Right ventricle myocardium superior (tissue), 1 donor: Measurements from ENCODE around the gene CHST11. TPM values are rescaled to one million over a fixed set of nuclear protein-coding genes. Genes with fewer than 3 reads are reported as not detected.

Experiments used
- ATAC-seq: fragments of 200-7000 bp; cut with Tn5 transposase; one replicate; pipeline ENCODE4 v1.9.1; 2020; ENCODE audit warnings: mild to moderate bottlenecking; ENCODE audit not compliant: poor library complexity
- DNase-seq: peaks from one replicate; pipeline ENCODE4 v3.0.0-alpha.2; 2020
- intact Hi-C: fragments of 100-400 bp; cut with DNase I; formaldehyde crosslinking; loops from one replicate; pipeline ENCODE4 v1.11.2; 2022
- total RNA-seq: library from RNA; stranded (reverse); fragmentation: NEBNext Ultra II Directional; extraction: Animal tissue kit (Norgen Biotek cat#: 25700); gene quantifications from one replicate; pipeline ENCODE4 v1.2.1, GENCODE V29; 2021
- donor health status: DM: no; HTN: yes; CAD: no; lungs with severe emphysema.

CHST11 gene
- total RNA-seq, 1 donor from 2014 or later, result 3.0 TPM

DNA sequence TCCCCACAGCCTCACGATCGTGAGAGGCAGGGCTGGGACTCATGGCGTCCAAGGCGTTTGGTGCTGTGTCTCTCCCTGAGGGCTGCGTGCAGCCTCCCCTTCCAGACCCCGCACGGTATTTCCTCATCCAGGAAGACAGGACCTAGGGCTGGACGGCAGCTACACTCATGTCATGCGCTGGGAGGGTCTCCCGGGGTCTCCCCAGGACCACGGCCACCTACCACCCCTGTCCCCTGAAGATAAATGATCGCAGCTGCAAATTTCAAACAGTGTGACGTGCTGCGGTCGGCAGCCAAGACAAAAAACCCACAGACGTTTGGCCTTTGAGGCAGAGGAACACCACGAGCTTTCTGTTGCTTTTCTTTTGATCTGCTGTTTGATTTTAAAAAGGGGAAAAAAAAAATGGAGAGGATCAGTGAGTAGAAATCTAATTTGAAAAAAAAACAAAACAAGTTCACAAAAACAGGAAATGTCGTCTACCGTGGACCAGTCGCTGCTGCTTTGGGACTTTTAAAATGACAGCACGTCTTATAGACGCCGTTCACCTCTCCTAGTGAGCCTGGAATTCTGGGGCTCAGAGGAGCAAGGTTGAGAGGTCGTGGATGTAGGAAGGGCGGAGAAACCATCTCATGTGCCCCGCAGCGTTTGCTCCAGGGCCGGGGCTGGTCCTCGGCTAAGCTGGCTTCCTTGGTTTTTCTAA is 263.7 kb downstream of the CHST11 start:
- intact Hi-C loops, result no loop called here
- ATAC-seq, result peak; percentile 48
- DNase-seq, result no peak

- intact Hi-C loops, result no loop called here
- ATAC-seq, result no peak
- DNase-seq, result no peak
These were observed 264.3 kb downstream of the CHST11 start for GRCh38 chr12:104721039-104721405.

DNA sequence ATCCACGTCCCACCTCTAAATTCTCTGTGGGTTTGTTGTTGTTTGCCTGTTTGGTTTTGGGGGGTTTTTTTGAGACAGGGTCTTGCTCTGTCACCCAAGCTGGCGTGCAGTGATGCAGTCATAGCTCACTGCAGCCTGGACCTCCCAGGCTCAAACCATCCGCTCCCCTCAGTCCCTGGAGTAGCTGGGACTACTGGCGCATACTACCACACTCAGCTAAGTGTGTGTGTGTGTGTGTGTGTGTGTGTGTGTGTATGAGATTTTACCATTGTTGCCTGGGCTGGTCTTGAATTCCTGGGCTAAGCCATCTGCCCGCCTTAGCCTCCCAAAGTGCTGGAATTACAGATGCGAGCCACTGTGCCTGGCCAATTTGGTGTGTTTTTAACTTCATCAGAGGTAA is 265.2 kb downstream of the CHST11 start:
- intact Hi-C loops, result no loop called here
- no peak for DNase-seq
- no peak for ATAC-seq

DNA sequence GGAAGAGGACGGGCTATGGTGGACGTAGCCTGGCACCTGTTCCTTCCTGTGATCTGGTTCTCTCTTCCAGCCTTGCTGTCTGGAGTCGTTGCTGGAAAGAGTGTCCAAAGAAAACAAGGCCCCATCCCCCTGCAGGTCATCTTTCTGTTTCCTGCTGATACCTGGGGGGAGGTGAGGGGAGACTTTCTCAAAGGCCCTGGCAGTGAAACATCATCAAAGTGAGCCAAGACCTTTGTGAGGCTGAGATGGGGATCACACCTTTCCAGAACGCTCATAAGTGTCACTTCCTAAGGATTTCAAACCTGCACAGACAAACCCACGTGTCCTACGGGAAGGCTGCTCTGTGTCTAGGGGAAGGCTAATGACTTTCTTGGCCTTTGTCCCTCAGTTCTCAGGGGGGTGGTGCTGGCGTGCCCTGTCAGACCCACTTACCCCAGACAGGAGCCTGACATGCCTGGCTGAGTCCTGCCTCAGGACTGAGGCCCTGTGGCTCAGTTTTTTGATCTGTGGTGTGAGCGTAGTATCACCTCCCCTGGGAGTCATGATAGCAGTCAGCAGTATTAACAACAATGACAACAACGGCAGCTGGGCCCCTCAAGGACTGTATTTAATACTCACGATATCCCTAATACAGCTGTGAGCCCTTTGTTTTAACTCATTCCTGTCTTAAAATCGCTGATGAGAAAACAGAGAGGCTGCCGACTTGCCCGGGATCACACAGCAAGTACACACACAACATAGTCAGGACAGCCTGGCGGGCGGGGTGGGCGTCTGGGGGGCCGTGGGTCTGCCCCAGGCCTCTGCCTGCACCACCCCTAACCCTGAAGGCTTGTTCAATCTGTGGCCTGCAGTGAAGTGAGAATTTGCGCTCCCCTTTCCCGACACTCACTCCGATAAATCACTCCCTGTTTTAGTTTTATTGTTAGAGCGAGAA is 266.1 kb downstream of the CHST11 start:
- DNase-seq, result no peak
- intact Hi-C loops, result no loop called here
- ATAC-seq, result no peak

GRCh38 chr12:104723895-104724294 is 267.1 kb downstream of the CHST11 start:
- no peak for DNase-seq
- ATAC-seq, result no peak
- intact Hi-C loops, result no loop called here

- intact Hi-C loops, result no loop called here
- DNase-seq (no peak), ATAC-seq (no peak)
These were observed 268.3 kb downstream of the CHST11 start for GRCh38 chr12:104724992-104725585.

DNA sequence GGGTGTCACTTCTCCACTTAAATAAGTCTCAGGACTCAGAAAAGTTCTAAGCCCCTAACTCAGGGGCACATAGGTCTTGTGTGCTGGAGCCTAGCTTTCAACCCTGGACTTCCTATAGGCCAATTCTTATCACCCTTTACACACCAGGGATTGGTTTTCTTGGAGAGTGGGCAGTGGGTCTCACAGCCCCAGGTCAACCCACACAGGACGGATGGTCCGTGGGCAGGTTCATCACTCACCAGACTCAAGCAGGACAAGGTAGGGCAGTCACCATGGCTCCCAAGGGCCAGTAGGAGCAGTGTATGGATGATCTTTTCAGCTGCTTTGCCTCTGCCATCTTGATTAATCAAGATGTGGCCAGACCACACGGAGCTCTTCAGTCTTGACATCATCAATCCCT is 268.9 kb downstream of the CHST11 start:
- intact Hi-C loops, result no loop called here
- no peak for DNase-seq
- no peak for ATAC-seq

DNA sequence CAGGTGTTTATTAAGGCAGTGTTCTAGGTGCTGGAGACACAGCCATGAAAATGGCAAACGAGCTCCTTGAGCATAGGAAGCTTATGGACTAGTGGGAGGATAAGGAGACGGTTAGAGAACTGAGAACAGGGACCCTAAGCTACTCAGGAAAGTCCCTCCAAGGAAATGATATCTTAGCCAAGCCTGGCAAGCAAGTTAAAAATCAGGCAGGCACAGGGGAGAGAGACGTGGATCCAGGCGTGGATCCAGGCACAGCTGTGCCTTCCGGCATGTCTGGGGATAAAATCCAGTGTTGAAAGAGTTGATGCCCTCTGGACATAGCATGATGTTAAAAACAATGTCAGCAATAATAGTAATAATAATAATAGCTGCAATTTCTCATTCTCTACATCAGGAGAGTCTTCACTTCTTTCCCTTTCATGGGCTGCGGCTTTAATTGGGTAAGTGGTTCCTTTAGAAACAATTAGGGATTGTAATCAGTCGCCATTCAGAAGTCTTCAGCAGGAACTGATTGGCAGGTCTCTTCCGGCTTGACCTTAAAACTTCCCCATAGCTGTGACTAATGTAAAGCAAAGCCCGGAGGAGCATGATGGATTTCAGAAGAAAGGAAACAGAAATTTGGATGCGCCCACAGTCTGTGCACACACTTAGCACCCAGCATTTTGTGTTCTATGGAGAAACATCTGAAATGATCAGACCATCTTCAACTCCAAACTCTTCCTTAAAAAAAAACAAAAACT is 271.1 kb downstream of the CHST11 start:
- intact Hi-C loops, result no loop called here
- DNase-seq (no peak), ATAC-seq (no peak)

- intact Hi-C loops, result no loop called here
- ATAC-seq, result no peak
These were observed 272.3 kb downstream of the CHST11 start for GRCh38 chr12:104729091-104729490.

GRCh38 chr12:104729610-104730446 is 273.1 kb downstream of the CHST11 start:
- intact Hi-C loops, result no loop called here
- ATAC-seq (no peak), DNase-seq (no peak)

More at GRCh38 chr12:104729091-104729490, 272.3 kb downstream of the CHST11 start:
- no peak for DNase-seq

GRCh38 chr12:104730763-104731162 is 274.0 kb downstream of the CHST11 start:
- DNase-seq, result no peak
- intact Hi-C loops, result no loop called here
- ATAC-seq, result no peak

- intact Hi-C loops, result no loop called here
- ATAC-seq (peak; percentile 46), DNase-seq (no peak)
These were observed 277.0 kb downstream of the CHST11 start for GRCh38 chr12:104733717-104734175.

GRCh38 chr12:104734541-104735095 is 277.9 kb downstream of the CHST11 start:
- intact Hi-C loops, result no loop called here
- DNase-seq (no peak), ATAC-seq (no peak)

GRCh38 chr12:104735801-104736200 is 279.1 kb downstream of the CHST11 start:
- intact Hi-C loops, result no loop called here
- DNase-seq, result no peak
- no peak for ATAC-seq

DNA sequence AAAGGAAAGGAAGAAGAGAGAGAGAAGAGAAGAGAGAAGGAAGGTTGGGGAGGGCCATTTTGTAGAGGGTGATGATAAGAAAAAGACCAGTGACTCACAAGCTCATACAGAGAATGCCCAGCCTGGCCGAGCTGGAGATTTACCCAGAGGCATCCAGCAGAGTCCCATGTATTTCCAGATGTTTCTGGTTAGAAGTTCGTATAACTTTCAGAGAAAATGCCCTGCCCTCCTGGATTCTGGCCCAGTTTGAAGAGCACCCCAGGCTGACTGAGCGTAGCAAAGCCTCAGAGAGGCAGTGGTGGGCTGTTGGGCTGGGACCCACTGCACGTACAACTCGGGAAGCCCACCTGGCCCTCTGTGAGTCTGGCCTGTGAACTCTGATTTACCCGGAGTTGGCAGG is 279.6 kb downstream of the CHST11 start:
- ATAC-seq (no peak), DNase-seq (no peak)
- intact Hi-C loops, result no loop called here

GRCh38 chr12:104737113-104737512 is 280.4 kb downstream of the CHST11 start:
- intact Hi-C loops, result no loop called here
- DNase-seq (no peak), ATAC-seq (no peak)

DNA sequence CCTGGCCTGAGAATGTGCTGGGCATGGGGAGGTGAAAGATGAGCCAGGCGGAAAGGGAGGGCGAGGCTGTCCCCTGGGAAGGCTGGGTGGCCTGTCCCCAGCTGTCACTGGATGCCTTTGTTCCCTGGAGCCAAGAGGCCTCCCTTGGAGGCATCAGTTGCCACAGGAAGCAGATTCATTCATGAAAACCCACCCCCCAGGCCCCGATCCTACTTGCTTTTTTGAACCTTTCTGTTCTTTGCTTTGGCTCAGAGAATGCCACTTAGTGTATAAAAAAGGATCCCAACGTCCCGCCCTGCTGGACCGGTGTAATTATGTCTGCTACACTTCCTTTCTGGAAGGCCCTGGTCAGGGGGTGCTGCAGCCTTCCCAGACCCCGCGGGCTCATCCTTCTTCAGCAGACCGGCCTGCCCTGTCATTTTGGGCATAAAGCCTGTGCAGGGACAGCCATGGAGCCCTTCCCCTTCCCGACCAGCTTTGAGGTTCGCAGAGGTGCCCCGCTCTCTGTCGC is 281.1 kb downstream of the CHST11 start:
- ATAC-seq (no peak), DNase-seq (no peak)
- intact Hi-C loops, result no loop called here

DNA sequence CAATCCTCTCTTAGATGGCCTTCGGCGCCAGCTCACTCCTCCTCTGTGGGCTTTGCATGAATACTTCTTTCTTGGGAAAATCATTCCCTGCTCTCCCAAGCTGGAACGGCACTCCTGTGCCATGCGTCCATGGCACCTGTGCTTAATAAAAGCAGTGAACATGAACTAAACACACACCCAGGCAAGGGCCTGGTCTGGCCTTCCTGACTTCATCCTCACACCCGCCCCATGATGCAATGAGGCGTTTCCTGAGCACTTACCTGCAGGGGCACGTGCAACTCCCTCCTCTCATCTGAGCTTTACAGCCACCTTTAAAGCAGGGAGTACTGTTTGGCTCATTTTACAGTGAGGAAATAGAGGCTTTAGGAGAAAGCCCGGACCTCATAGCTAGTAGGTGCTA is 281.6 kb downstream of the CHST11 start:
- no peak for ATAC-seq
- intact Hi-C loops, result no loop called here

More for the DNA sequence above, 281.6 kb downstream of the CHST11 start:
- no peak for DNase-seq
